Endothelial cell of umbilical vein (primary cell): ENCODE data around the gene TYW1.
"Not testable (repeated sequence)": the region's sequence is repeated elsewhere in the genome, so short reads cannot be mapped to it uniquely, and the experiment has no call there.

Experiments
- CTCF ChIP-seq, 2 donors: IDR thresholded peaks; 1 replicate in 1 of 2; 2 replicates in 1 of 2; pipeline ENCODE4 v1.5.1; 2011; ENCODE audit warnings: low read length in 2 of 2, mild to moderate bottlenecking in 2 of 2, moderate library complexity in 2 of 2, control low read depth in 1 of 2, inconsistent platforms in 1 of 2, low read depth in 1 of 2; ENCODE audit not compliant: insufficient read depth in 1 of 2; ENCODE audit errors: extremely low read depth in 1 of 2
- EZH2 ChIP-seq: IDR thresholded peaks from 2 replicates; pipeline ENCODE4 v1.6.1; 2012; ENCODE audit warnings: borderline replicate concordance, low read depth, mild to moderate bottlenecking, moderate library complexity, low read length, inconsistent platforms; ENCODE audit not compliant: severe bottlenecking

GRCh38 chr7:67189160-67189559, 192.5 kb downstream of the TYW1 start:
- TF ChIP-seq EZH2; CTCF (IDR thresholded peaks at IDR 0.05; ENCODE audit: extremely low read depth in 1 of 2, insufficient read depth in 1 of 2, low read depth in 1 of 2, low read length in 2 of 2): not testable (repeated sequence)
